KOPT-K1 (cell line): Measurements from ENCODE around the gene ABCG1.
"Not testable (repeated sequence)": the region's sequence is repeated elsewhere in the genome, so short reads cannot be mapped to it uniquely, and the experiment has no call there.

ENCODE experiments used
- H3K27ac ChIP-seq: fragments of 200-600 bp; sonication (generic); 2 replicates; pipeline ENCODE4 v1.5.1; 2016; ENCODE audit warnings: antibody characterized with exemption, mild to moderate bottlenecking, low read depth, low read length; ENCODE audit not compliant: poor library complexity, severe bottlenecking
- H3K36me3 ChIP-seq: fragments of 200-600 bp; sonication (generic); 2 replicates; pipeline ENCODE4 v1.5.1; 2017; ENCODE audit warnings: antibody characterized with exemption, mild to moderate bottlenecking, low read length, moderate library complexity; ENCODE audit not compliant: insufficient read depth
- H3K9me3 ChIP-seq: fragments of 200-600 bp; sonication (generic); 2 replicates; pipeline ENCODE4 v1.5.1; 2017; ENCODE audit warnings: antibody characterized with exemption, low read length, mild to moderate bottlenecking; ENCODE audit not compliant: insufficient read depth, poor library complexity, severe bottlenecking

The ABCG1 gene

DNA sequence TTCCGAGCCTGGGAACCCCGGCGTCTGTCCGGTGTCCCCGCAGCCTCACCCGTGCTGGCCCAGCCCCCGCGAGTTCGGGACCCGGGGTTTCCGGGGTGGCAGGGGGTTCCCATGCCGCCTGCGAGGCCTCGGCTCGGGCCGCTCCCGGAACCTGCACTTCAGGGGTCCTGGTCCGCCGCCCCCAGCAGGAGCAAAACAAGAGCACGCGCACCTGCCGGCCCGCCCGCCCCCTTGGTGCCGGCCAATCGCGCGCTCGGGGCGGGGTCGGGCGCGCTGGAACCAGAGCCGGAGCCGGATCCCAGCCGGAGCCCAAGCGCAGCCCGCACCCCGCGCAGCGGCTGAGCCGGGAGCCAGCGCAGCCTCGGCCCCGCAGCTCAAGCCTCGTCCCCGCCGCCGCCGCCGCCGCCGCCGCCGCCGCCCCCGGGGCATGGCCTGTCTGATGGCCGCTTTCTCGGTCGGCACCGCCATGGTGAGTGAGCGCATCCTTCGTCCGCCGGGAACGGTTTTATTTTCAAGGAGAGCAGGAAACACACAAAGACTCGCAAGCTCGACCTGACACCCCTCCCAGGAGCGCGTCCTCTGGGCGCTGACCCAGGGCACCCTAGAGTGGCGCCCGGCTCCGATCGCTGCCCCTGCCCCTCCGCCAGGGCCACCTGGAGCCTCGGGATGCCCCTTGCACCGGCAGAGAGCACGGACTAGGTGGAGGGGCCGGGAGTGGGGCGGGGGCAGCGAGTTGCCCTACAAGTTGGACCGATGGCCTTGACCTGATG lies at the start of gene ABCG1:
TSS of gene ABCG1 (plus strand) at position 305 of the 770 bp plus-strand sequence. CDS start at position 428, 123 bp downstream.
- peaks cover 21% of the 10 kb centered on the region for H3K9me3 ChIP-seq
- peak within 1 kb of the TSS; percentile 69 for H3K27ac ChIP-seq
- H3K36me3 ChIP-seq = no peaks in the 10 kb centered on the region

DNA sequence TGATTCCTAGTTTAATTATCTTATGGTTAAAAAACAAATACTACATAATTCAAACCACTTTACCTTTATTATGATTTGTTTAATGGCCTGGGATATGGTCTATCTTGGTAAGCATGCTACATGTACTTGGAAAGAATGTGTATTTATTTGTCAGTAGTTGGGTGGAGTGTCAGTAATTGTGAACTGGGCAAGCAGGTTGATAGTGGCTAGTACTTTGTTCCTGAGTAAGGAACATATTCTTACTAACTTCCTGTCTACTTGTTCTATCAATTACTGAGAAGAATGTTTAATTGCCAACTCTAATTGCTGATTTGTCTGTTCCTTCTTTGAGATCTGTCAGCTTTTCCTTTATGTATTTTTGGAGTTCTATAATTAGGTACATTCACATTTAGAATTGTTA lies 49.2 kb upstream of the ABCG1 start:
- Histone ChIP-seq H3K36me3 (no peaks in the 10 kb centered on the region), H3K9me3 (no peaks in the 10 kb centered on the region), H3K27ac (no peak overlapping the region)

DNA sequence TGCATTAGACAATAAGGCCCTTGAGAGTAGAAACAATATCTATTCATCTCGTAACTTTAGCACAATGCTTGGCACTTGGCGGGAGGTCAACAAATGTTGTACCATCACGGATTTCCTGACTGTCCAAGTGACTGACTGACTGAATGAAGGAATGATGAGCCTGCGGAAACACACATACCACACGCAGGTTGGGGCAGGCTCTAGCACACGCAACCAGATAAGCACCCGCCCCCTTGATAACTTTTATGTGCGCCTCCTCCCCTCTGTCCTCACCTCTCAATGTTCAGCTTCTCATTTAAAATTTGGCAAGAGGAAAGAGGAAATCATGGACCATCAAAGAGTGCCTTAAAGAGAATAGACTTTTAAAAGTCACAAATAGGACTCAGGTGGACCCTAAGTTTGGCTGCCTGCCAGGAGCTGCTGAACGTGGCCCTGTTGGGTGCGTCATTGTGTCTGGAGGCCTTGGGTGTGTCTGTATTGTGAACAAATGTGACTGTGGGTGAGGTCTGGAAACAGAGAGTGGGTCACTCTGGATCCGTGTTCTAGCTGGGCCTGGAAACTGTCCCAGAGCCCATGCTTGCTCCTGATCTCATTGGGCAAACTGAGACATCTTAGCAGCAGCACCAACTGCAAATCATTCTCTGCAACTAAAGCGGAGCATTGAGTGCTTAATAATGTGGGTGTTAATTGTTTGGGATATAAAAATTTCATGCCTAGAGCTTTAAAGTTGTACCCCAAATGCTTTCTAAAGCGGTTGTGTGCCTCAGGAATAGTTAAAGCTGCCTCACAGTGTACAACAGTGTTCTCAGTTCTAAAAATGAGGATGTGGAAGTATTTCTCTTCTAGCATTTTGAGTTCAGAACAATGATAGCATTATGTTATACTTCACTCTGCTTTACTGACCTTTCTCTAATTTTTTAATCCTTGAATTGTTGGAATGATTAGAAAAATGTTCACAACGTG lies 47.6 kb upstream of the ABCG1 start:
- H3K9me3 ChIP-seq = no peaks in the 10 kb centered on the region
- H3K27ac ChIP-seq = no peak overlapping the region

DNA sequence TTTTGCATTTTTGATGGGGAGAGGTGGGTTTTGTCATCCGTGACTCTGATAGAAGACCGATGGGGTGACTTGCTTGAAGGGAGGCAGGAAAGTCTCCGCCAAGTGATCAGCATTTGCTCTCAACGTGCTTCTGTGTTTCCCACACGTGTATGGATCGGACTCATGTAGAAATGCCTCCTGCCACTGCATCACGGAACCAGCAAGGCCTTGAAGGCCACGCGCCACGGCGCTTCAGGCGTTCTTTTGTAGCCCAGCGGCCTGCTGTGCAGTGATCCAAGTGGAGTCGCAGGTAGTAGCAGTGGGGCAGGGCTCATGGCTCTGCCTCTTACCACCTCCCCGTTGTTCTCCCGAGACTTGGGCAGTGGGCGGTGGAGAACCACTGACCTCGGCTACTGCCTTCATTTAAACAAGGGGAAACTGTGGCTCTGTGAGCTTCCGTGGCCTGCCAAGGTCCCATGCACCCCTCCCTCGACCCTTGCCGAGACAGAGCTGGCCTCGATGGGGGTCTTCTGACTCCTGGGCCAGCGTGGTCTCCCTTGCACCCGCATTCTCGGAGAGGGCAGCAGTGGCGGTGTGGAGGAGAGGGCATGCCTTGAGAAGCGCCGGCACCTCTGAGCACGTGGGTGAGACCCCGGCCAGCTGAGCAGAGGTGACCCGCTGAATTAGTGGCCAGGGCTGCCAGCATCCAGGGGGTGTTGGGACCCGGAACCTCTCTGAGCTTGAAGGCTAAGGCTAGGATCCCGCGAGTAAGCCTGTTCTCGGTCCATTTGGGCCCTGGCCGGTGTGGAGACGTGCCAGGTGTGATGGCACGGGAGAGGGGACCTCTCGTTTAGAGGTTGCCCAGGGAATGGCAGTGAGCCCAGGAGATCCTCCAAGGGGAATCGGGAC lies 46.1 kb upstream of the ABCG1 start:
- no peaks in the 10 kb centered on the region for H3K36me3 ChIP-seq
- H3K27ac ChIP-seq = no peak overlapping the region
- H3K9me3 ChIP-seq = no peaks in the 10 kb centered on the region

More for the DNA sequence above, 47.6 kb upstream of the ABCG1 start:
- H3K36me3 ChIP-seq = no peaks in the 10 kb centered on the region

DNA sequence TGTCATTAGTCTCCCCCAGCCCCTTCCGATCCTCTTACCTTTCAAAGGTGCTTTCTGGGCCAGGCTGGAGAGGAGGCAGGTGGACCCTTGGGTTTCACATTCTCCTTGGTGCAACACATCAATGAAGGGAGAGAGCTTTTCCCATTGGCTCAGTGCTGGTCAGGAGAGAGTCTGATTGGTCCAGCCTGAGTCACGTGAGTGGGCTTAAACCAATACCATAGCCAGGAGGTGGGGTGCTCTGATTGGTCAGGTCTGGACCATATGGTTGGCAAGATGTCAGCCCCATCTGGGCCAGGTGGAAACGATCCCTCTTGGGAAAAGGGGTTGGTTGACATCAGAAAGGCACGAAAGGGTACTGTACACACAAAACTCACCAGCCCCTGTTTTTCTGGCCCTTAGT lies 44.8 kb upstream of the ABCG1 start:
- Histone ChIP-seq H3K27ac (no peak overlapping the region), H3K9me3 (no peaks in the 10 kb centered on the region)

DNA sequence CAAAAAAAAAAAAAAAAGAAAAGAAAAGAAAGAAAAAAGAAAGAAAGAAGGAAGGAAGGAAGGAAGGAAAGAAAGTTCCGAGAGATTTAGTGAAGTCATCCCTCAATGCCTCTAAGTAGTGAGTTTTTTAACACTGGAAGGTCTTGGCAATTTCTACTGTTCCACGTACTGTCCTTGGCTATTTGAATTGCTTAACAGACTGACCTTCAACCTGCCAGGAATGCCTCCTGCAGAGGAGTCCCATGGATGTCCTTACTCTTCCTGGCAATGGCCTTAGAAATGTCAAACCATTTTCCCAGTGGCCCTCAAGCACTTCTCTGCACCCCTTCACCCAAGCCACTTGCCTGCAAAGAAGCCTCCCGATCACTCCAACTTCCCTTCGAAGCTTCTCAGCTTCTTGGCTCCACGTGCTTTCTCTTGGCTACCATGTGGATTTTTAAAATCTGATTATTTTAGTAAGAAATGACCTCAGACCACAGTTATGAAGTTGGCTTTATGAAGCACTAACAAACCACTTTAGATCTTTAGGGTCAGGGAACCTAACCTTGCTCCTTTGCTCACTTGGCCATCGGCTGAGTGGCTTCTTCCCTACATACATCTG lies 43.7 kb upstream of the ABCG1 start:
- no peaks in the 10 kb centered on the region for H3K9me3 ChIP-seq
- no peaks in the 10 kb centered on the region for H3K36me3 ChIP-seq
- no peak overlapping the region for H3K27ac ChIP-seq

More for the DNA sequence above, 44.8 kb upstream of the ABCG1 start:
- H3K36me3 ChIP-seq = no peaks in the 10 kb centered on the region

DNA sequence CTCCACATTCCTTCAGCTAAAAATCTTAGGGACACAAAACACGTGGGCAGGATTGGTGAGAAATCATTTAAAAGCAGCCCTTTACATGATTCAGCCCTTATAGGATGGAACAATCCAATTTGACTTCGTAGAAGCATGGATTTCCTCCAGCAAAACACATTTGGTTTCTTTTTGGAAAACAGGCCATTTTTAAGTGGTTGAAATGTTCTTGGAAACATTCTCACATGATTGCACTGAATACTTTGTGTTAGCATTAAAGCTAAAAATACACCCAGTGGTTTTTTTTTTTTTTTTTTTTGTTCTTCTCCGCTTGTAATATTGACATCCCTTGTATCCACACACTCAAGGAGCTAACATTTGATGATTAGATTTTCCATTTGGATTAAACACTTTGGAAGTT lies 42.1 kb upstream of the ABCG1 start:
- Histone ChIP-seq H3K27ac (no peak overlapping the region), H3K36me3 (no peaks in the 10 kb centered on the region), H3K9me3 (no peaks in the 10 kb centered on the region)

DNA sequence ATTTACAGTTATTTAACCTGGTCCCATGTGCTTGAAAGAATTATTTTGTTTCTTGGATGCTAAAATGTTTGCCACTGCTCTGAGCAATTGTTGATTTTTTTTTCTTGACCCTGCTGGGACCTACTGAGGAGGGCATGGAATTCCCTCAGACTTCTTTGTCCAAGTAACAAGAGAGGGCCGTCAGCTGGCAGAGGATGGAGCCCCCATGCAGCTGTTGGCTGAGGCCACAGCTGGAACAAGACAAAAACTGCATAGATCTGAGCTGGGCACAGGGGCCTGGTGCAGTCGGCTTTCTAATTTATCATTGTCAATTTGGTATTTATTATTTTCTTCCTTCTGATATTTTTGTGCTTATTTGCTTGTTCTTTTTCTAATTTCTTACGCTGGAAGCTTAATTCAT lies 39.6 kb upstream of the ABCG1 start:
- H3K27ac ChIP-seq = no peak overlapping the region
- H3K9me3 ChIP-seq = peaks cover 9% of the 10 kb centered on the region
- H3K36me3 ChIP-seq = no peaks in the 10 kb centered on the region

DNA sequence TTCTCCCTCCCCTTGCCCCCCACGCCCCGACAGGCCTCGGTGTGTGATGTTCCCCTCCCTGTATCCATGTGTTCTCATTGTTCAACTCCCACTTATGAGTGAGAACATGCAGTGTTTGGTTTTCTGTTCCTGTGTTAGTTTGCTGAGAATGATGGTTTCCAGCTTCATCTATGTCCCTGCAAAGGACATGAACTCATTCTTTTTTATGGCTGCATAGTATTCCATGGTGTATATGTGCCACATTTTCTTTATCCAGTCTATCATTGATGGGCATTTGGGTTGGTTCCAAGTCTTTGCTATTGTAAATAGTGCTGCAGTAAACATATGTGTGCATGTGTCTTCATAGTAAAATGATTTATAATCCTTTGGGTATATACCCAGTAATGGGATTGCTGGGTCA lies 38.9 kb upstream of the ABCG1 start:
- H3K36me3 ChIP-seq, H3K9me3 ChIP-seq, H3K27ac ChIP-seq: not testable (repeated sequence)

DNA sequence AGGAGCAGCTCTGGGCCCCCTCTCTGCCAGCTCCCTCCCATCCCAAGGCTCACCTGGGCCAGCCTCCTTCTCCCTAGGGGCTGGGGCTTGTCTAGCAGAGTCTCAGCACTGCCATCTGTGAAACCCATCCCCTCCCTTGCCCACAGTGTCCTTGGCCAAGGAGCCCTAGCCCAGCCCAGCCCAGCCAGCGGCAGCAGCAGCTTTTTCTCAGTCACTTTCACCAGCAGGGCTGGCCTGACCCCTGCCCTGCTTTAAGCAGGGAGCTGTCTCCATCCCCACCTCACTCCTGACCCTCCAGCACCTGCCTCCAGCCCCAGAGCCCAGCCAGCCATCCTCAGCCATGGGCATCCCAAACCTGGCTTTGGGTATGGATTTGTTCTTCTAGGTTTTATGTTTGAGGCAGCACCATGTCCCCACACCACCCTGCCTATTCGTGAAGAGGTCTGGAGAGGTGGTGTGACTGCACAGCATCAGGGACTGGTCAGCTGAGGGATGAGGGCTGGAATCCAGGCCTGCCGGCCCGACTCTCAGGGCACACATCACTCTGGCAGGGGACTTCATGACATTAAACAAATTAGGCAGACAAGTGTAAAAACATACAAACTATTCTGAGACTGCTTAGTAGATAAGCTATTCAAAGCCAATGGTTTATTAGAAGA lies 36.1 kb upstream of the ABCG1 start:
- no peaks in the 10 kb centered on the region for H3K36me3 ChIP-seq
- H3K27ac ChIP-seq = no peak overlapping the region

DNA sequence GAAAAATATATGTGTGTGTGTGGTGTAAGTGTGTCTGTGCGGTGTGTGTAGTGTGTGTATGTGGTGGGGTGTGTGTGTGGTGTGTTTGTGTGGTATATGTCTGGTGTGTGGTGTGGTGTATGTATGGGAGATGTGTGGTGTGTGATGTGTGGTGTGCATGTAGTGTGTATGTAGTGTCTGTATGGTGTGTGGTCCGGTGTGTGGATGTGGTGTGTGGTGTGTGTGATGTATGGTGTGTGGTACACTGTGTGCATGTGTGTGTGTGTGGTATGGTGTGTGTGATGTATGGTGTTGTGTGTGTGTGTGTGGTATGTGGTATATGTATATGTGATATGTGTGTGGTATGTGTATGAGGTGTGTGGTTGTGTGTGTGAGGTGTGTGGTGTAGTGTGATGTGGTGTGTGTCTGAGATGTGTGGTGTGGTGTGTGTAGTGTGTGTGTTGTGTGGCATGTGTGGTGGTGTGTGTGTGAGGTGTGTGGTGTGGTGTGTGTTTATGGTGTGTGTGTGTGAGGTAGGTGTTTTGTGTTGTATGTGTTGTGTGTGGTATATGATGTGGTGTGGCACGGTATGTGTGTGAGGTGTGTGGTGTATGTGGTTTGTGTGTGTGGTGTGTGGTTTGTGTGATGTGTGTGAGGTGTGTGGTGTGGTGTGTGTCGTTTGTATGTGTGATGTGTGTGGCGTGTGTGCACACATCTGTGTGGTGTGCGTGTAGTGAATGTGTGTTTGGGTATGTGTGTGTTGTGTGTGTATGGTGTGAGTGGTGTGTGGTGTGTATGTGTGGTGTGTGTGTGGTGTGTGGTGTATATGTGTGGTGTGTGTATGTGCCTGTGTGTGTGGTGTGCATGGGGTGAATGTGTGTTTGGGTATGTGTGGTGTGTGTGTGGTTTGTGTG lies 35.3 kb upstream of the ABCG1 start:
- no peak overlapping the region for H3K27ac ChIP-seq

More for the DNA sequence above, 36.1 kb upstream of the ABCG1 start:
- H3K9me3 ChIP-seq = peaks cover 22% of the 10 kb centered on the region

DNA sequence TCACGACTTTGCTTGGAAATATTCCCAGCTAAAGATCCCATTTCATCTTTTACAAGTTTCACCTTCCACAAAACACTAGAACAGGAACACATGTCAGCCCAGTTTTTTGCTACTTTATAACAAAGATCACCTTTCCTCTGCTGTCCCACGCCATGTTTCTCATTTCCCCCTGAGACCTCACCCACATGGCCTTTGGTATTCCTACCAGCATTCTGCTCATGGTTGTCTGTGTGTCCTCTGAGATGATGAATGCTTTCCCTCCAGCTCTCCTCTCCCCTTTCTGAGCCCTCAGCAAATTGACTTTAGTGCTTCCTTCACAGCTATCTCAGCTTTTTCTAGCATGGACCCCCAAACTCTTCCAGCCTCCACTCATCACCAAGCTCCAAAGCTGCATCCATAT lies 32.3 kb upstream of the ABCG1 start:
- Histone ChIP-seq H3K36me3 (no peaks in the 10 kb centered on the region), H3K27ac (peak overlapping the region; percentile 93), H3K9me3 (peaks cover 22% of the 10 kb centered on the region)

More for the DNA sequence above, 35.3 kb upstream of the ABCG1 start:
- H3K9me3 ChIP-seq = peaks cover 22% of the 10 kb centered on the region
- no peaks in the 10 kb centered on the region for H3K36me3 ChIP-seq

DNA sequence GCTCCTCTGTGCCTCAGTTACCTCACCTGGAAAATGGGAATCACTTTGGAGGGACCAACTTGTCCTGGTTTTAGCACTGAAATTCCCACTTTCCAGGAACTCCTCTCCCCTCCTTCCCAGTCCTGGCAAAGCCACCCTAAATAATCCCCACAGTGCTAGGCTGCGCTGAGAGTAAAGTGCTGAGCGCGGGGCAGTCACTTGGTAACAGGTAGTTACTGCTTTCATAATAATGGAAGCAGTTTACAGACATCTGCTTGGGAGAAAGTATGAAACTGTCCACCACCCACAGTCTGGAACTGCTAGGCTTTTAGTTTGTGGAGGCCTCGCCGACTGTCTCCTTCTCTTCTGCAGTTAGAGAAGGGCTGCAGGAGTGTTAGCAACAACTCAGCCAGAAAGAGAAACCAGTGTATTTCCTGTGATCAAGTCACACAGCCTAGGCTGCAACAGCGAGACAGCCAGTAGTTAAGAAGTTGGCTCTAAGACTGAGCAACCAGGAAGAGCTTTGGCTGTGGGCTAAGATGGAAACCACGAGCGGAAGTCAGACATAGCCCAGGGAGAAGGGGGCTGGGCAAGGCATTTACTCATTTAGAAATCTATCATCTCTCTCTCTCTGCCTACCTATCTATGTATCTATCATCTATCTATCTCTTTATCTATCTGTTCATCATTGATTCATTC lies 30.8 kb upstream of the ABCG1 start:
- H3K27ac ChIP-seq = peak overlapping the region; percentile 93
- H3K9me3 ChIP-seq = peaks cover 14% of the 10 kb centered on the region
- no peaks in the 10 kb centered on the region for H3K36me3 ChIP-seq
